Measurements from ENCODE around the gene C1QTNF6. TPM values are rescaled to one million over a fixed set of nuclear protein-coding genes. Genes with fewer than 3 reads are reported as not detected.

Gene C1QTNF6
- total and polyA plus RNA-seq, 2 experiments from 2014 or later = 1.7 to 2.3 TPM

DNA sequence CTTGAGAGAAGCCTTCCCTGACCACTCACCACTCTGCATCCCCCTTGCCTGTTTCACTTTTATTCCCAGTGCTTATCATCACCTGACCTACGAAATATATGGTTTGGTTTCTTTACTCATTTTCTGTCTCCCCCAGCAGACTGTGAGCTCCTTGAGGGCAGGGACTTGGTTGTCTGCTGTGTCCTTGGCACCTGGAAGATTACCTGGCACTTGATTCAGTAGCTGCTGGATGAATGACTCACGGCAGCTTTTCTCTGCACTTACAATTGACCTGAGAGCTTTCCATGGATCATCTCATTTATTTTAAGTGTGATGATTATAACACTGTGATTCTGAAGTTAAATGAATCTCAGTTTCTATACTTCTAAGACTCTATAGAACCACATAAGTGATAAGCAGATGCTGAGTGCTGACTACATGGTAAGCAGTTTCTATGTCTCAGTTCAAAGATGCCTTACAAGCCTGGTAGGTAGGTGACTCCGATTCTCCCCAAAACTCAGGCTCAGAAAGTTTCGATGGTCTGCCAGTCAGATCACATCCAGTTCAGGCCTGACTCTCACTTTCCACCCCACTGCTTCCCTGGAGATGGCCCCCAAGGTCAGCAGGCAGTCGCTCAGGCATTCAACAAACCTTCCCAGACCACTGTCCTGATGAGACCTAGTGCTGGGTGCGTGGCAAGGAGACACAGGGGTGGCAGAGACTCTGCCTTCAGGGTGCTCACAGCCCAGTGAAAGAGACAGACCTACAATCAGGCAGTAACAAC, 50.0 kb downstream of the C1QTNF6 start (continued):
- TF ChIP-seq, protein P1, sequence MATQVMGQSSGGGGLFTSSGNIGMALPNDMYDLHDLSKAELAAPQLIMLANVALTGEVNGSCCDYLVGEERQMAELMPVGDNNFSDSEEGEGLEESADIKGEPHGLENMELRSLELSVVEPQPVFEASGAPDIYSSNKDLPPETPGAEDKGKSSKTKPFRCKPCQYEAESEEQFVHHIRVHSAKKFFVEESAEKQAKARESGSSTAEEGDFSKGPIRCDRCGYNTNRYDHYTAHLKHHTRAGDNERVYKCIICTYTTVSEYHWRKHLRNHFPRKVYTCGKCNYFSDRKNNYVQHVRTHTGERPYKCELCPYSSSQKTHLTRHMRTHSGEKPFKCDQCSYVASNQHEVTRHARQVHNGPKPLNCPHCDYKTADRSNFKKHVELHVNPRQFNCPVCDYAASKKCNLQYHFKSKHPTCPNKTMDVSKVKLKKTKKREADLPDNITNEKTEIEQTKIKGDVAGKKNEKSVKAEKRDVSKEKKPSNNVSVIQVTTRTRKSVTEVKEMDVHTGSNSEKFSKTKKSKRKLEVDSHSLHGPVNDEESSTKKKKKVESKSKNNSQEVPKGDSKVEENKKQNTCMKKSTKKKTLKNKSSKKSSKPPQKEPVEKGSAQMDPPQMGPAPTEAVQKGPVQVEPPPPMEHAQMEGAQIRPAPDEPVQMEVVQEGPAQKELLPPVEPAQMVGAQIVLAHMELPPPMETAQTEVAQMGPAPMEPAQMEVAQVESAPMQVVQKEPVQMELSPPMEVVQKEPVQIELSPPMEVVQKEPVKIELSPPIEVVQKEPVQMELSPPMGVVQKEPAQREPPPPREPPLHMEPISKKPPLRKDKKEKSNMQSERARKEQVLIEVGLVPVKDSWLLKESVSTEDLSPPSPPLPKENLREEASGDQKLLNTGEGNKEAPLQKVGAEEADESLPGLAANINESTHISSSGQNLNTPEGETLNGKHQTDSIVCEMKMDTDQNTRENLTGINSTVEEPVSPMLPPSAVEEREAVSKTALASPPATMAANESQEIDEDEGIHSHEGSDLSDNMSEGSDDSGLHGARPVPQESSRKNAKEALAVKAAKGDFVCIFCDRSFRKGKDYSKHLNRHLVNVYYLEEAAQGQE (IDR thresholded peaks at IDR 0.05; ENCODE audit: unreplicated experiment) = no peak
- no peak for TF ChIP-seq STAT1 (IDR thresholded peaks at IDR 0.05; ENCODE audit: unreplicated experiment)
- TF ChIP-seq EZH2 (IDR thresholded peaks at IDR 0.05; ENCODE audit: low read depth, unreplicated experiment) = no peak
- TF ChIP-seq EZH2phosphoT487 (IDR thresholded peaks at IDR 0.05; ENCODE audit: unreplicated experiment) = no peak

DNA sequence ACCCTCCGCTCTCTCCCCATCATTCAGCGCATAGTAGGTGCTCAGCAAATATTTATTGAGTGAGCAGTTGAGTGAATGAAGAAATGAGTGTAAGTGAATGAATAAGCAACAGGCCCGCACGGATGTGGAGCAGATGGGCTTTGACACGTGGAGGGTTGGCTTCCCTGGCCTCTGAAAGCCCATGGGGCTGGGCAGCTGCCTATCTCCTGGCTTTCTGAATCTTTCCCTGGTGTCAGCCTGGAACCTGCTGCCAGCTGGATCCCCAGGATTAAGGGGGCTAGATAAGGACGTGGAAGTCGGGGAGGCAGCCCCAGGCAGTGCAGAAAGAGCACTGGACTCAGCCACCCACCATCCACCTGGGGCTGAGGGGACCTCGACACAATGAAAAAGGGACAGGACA, 50.9 kb downstream of the C1QTNF6 start:
- Mint-ChIP-seq H3K4me1 (no peaks in the 10 kb centered on the region; the same call in 2 of the 3 replicates), H3K27ac (no peak overlapping the region), H3K27me3 (ENCODE audit: insufficient read depth, low read depth, poor library complexity) (peaks cover 16% of the 10 kb centered on the region), H3K4me3 (no peak overlapping the region), H3K9me3 (no peaks in the 10 kb centered on the region), H3K36me3 (ENCODE audit: low read depth) (no peaks in the 10 kb centered on the region; the same call in 2 of the 3 replicates)
- Histone ChIP-seq H3K4me2 (no peak overlapping the region), H3K27ac (ENCODE audit: low read depth) (no peak overlapping the region), H3K27me3 (ENCODE audit: insufficient read depth) (no peaks in the 10 kb centered on the region), H3F3A (replicated peaks; ENCODE audit: low read depth) (no peaks in the 10 kb centered on the region), H3K79me2 (replicated peaks; ENCODE audit: insufficient read depth) (no peaks in the 10 kb centered on the region), H4K20me1 (replicated peaks; ENCODE audit: insufficient read depth) (no peaks in the 10 kb centered on the region), H3K4me3 (no peak overlapping the region), H3K4me1 (ENCODE audit: insufficient read depth) (no peaks in the 10 kb centered on the region), H2AFZ (no peak overlapping the region), H3K36me3 (ENCODE audit: insufficient read depth) (no peaks in the 10 kb centered on the region), H3K9me2 (ENCODE audit: insufficient read depth) (no peaks in the 10 kb centered on the region)
- ATAC-seq (no peak), DNase-seq (ENCODE audit: low spot score) (no peak)
- no peak for TF ChIP-seq EZH2 (IDR thresholded peaks at IDR 0.05; ENCODE audit: low read depth, unreplicated experiment)
- TF ChIP-seq ZNF331 (CRISPR knock-in tag; IDR thresholded peaks at IDR 0.05; ENCODE audit: low read depth) = no peak
- TF ChIP-seq, protein P1 (IDR thresholded peaks at IDR 0.05; ENCODE audit: unreplicated experiment) = no peak
- TF ChIP-seq EZH2phosphoT487 (IDR thresholded peaks at IDR 0.05; ENCODE audit: unreplicated experiment) = no peak
- TF ChIP-seq, protein P2, sequence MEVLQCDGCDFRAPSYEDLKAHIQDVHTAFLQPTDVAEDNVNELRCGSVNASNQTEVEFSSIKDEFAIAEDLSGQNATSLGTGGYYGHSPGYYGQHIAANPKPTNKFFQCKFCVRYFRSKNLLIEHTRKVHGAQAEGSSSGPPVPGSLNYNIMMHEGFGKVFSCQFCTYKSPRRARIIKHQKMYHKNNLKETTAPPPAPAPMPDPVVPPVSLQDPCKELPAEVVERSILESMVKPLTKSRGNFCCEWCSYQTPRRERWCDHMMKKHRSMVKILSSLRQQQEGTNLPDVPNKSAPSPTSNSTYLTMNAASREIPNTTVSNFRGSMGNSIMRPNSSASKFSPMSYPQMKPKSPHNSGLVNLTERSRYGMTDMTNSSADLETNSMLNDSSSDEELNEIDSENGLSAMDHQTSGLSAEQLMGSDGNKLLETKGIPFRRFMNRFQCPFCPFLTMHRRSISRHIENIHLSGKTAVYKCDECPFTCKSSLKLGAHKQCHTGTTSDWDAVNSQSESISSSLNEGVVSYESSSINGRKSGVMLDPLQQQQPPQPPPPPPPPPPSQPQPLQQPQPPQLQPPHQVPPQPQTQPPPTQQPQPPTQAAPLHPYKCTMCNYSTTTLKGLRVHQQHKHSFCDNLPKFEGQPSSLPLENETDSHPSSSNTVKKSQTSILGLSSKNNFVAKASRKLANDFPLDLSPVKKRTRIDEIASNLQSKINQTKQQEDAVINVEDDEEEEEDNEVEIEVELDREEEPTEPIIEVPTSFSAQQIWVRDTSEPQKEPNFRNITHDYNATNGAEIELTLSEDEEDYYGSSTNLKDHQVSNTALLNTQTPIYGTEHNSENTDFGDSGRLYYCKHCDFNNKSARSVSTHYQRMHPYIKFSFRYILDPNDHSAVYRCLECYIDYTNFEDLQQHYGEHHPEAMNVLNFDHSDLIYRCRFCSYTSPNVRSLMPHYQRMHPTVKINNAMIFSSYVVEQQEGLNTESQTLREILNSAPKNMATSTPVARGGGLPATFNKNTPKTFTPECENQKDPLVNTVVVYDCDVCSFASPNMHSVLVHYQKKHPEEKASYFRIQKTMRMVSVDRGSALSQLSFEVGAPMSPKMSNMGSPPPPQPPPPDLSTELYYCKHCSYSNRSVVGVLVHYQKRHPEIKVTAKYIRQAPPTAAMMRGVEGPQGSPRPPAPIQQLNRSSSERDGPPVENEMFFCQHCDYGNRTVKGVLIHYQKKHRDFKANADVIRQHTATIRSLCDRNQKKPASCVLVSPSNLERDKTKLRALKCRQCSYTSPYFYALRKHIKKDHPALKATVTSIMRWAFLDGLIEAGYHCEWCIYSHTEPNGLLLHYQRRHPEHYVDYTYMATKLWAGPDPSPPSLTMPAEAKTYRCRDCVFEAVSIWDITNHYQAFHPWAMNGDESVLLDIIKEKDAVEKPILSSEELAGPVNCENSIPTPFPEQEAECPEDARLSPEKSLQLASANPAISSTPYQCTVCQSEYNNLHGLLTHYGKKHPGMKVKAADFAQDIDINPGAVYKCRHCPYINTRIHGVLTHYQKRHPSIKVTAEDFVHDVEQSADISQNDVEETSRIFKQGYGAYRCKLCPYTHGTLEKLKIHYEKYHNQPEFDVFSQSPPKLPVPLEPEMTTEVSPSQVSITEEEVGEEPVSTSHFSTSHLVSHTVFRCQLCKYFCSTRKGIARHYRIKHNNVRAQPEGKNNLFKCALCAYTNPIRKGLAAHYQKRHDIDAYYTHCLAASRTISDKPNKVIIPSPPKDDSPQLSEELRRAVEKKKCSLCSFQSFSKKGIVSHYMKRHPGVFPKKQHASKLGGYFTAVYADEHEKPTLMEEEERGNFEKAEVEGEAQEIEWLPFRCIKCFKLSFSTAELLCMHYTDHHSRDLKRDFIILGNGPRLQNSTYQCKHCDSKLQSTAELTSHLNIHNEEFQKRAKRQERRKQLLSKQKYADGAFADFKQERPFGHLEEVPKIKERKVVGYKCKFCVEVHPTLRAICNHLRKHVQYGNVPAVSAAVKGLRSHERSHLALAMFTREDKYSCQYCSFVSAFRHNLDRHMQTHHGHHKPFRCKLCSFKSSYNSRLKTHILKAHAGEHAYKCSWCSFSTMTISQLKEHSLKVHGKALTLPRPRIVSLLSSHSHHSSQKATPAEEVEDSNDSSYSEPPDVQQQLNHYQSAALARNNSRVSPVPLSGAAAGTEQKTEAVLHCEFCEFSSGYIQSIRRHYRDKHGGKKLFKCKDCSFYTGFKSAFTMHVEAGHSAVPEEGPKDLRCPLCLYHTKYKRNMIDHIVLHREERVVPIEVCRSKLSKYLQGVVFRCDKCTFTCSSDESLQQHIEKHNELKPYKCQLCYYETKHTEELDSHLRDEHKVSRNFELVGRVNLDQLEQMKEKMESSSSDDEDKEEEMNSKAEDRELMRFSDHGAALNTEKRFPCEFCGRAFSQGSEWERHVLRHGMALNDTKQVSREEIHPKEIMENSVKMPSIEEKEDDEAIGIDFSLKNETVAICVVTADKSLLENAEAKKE (CRISPR knock-in tag; IDR thresholded peaks at IDR 0.05) = no peak
- no peak for TF ChIP-seq JUNB (IDR thresholded peaks at IDR 0.05; ENCODE audit: unreplicated experiment)
- no peak for TF ChIP-seq STAT1 (IDR thresholded peaks at IDR 0.05; ENCODE audit: unreplicated experiment)
- TF ChIP-seq POLR2AphosphoS5 (IDR thresholded peaks at IDR 0.05; ENCODE audit: low read depth) = no peak
